ENCODE results near the gene FAR1.
A peak's percentile ranks its signal among the peaks of the same experiment; 100 is the strongest.
"Not testable (repeated sequence)": the region's sequence is repeated elsewhere in the genome, so short reads cannot be mapped to it uniquely, and the experiment has no call there.

The FAR1 gene, protein sequence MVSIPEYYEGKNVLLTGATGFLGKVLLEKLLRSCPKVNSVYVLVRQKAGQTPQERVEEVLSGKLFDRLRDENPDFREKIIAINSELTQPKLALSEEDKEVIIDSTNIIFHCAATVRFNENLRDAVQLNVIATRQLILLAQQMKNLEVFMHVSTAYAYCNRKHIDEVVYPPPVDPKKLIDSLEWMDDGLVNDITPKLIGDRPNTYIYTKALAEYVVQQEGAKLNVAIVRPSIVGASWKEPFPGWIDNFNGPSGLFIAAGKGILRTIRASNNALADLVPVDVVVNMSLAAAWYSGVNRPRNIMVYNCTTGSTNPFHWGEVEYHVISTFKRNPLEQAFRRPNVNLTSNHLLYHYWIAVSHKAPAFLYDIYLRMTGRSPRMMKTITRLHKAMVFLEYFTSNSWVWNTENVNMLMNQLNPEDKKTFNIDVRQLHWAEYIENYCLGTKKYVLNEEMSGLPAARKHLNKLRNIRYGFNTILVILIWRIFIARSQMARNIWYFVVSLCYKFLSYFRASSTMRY

DNA sequence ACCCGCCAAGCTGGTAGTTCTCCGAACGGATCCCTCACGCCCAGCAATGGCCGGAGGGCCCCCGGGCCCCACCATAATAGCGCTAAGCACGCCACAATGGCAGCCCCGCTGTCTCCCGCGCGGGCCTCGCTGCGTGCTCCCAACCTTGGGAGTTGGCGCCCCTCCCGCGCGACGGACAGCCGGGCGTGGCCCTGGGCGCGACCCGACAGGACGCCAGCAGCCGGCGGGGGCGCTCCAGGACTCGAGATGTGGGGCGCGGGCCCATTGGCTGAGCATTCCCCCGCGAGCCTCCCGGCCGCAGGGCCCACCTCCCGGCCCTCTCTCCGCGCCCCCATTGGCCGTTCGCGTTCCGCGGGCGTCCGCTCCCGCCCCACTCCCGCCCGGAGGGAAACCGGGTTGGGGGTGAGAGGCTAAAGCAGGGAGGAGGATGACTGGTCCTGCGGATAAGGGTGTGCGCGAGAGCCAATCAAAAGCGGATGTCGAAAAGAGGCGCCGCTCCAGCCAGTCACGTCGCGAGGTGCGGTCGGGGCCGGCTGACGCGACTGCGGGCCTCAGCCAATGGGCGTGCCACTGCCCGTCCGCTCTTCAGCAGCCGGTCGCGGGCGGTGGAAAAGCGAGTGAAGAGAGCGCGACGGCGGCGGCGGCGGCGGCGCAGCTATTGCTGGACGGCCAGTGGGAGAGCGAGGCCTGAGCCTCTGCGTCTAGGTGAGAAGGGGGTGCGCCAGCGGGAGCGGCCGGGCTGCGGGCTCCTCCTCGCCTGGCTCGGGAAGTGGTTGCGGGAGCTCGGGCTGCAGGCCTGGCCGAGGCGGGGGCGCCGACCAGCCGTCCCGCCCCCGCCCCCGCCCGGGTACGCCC lies at the start of gene FAR1:
FAR1 (plus strand) TSS at position 567 of the 855 bp plus-strand sequence. CDS start 26,098 bp downstream, outside the sequence.
- Histone ChIP-seq H3K4me1 (ENCODE audit: control insufficient read depth, insufficient read depth, low read length) (peaks cover 11% of the 10 kb centered on the region), H3K27ac (ENCODE audit: low read depth, low read length) (peak within 1 kb of the TSS; percentile 86), H3K4me3 (ENCODE audit: low read length) (peak within 1 kb of the TSS; percentile 89), H3K36me3 (ENCODE audit: control insufficient read depth, insufficient read depth, low read length) (no peaks in the 10 kb centered on the region), H3K9ac (ENCODE audit: low read length) (peak within 1 kb of the TSS; percentile 80), H3K27me3 (ENCODE audit: control insufficient read depth, insufficient read depth, low read length) (no peaks in the 10 kb centered on the region)

DNA sequence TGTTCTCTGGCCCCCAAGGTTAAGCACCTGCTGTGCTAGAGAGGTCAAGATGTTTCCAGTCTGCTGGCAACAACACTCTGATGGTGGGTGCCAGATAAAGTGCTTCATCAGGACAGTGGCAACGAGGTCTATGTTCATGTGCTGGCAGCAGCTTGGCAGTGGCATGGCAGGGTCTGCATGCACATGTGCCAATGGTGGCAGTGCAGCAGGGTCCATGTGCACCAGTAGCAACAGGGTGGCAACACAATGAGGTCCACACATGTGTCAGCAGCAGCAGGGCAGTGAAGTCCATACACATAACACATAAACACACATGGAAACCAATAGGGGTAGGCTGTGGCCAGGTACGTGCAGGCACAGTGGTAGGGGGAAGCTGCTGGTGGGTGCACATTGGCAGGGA lies 48.4 kb upstream of the FAR1 start:
- Histone ChIP-seq H3K4me3 (ENCODE audit: low read length) (no peak overlapping the region), H3K27ac (ENCODE audit: low read depth, low read length) (no peak overlapping the region), H3K27me3 (ENCODE audit: control insufficient read depth, insufficient read depth, low read length) (no peaks in the 10 kb centered on the region), H3K36me3 (ENCODE audit: control insufficient read depth, insufficient read depth, low read length) (no peaks in the 10 kb centered on the region), H3K4me1 (ENCODE audit: control insufficient read depth, insufficient read depth, low read length) (no peaks in the 10 kb centered on the region), H3K9ac (ENCODE audit: low read length) (no peak overlapping the region)

DNA sequence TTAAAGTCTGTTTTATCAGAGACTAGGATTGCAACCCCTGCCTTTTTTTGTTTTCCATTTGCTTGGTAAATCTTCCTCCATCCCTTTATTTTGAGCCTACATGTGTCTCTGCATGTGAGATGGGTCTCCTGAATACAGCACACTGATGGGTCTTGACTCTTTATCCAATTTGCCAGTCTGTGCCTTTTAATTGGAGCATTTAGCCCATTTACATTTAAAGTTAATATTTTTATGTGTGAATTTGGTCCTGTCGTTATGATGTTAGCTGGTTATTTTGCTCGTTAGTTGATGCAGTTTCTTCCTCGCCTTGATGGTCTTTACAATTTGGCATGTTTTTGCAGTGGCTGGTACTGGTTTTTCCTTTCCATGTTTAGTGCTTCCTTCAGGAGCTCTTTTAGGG lies 41.6 kb upstream of the FAR1 start:
- H3K36me3 ChIP-seq (ENCODE audit: control insufficient read depth, insufficient read depth, low read length); H3K27ac ChIP-seq (ENCODE audit: low read depth, low read length); H3K9ac ChIP-seq (ENCODE audit: low read length); H3K4me1 ChIP-seq (ENCODE audit: control insufficient read depth, insufficient read depth, low read length); H3K27me3 ChIP-seq (ENCODE audit: control insufficient read depth, insufficient read depth, low read length); H3K4me3 ChIP-seq (ENCODE audit: low read length): not testable (repeated sequence)

DNA sequence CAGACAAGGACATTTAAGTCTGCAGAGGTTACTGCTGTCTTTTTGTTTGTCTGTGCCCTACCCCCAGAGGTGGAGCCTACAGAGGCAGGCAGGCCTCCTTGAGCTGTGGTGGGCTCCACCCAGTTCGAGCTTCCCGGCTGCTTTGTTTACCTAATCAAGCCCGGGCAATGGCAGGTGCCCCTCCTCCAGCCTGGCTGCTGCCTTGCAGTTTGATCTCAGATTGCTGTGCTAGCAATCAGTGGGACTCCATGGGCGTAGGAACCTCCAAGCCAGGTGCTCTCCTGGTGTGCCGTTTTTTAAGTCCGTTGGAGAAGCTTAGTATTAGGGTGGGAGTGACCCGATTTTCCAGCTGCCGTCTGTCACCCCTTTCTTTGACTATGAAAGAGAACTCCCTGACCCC lies 39.8 kb upstream of the FAR1 start:
- H3K4me1 ChIP-seq (ENCODE audit: control insufficient read depth, insufficient read depth, low read length); H3K4me3 ChIP-seq (ENCODE audit: low read length); H3K36me3 ChIP-seq (ENCODE audit: control insufficient read depth, insufficient read depth, low read length); H3K9ac ChIP-seq (ENCODE audit: low read length); H3K27ac ChIP-seq (ENCODE audit: low read depth, low read length); H3K27me3 ChIP-seq (ENCODE audit: control insufficient read depth, insufficient read depth, low read length): not testable (repeated sequence)

DNA sequence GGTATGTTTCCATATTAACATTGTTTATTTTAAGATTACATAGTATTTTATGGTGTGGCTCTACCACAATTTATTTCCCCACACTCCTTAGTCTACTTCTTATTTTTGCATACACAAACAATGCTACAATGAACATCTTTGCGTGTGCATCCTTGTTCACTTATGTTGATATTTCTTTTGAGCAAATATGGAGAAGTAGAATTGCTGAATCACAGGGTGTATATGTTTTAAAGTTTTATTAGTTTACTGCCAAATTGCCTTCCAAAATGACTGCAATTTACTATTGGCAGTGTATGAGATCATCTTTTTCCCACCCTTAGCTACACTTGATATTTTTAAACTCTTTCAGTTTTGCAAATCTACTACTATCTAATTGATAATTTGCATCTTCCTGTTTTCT lies 38.7 kb upstream of the FAR1 start:
- Histone ChIP-seq H3K36me3 (ENCODE audit: control insufficient read depth, insufficient read depth, low read length) (no peaks in the 10 kb centered on the region), H3K27me3 (ENCODE audit: control insufficient read depth, insufficient read depth, low read length) (no peaks in the 10 kb centered on the region), H3K4me3 (ENCODE audit: low read length) (no peak overlapping the region), H3K4me1 (ENCODE audit: control insufficient read depth, insufficient read depth, low read length) (no peaks in the 10 kb centered on the region), H3K9ac (ENCODE audit: low read length) (no peak overlapping the region), H3K27ac (ENCODE audit: low read depth, low read length) (no peak overlapping the region)

DNA sequence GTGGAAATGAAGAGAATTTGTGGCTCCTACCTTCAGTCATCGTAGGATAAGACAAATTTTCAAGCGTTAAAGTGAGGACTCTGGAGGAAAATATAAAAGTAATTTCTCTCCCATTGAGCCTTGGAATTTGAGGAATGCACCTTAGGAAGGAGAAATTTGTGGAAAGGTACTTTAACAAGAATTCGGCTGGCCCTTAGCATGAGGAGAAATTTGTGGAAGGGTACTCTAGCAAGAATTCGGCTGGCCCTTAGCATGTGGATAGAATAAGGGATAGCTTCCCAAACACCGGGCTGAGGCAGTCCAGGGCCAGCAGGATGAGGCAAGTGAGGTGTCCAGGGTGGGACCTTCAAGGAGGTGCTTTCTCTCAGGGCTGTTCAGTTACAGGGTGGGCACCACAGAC lies 33.2 kb upstream of the FAR1 start:
- H3K4me3 ChIP-seq (ENCODE audit: low read length), result no peak overlapping the region
- no peaks in the 10 kb centered on the region for H3K36me3 ChIP-seq (ENCODE audit: control insufficient read depth, insufficient read depth, low read length)
- H3K4me1 ChIP-seq (ENCODE audit: control insufficient read depth, insufficient read depth, low read length), result no peaks in the 10 kb centered on the region
- no peak overlapping the region for H3K27ac ChIP-seq (ENCODE audit: low read depth, low read length)
- H3K9ac ChIP-seq (ENCODE audit: low read length), result no peak overlapping the region
- no peaks in the 10 kb centered on the region for H3K27me3 ChIP-seq (ENCODE audit: control insufficient read depth, insufficient read depth, low read length)

DNA sequence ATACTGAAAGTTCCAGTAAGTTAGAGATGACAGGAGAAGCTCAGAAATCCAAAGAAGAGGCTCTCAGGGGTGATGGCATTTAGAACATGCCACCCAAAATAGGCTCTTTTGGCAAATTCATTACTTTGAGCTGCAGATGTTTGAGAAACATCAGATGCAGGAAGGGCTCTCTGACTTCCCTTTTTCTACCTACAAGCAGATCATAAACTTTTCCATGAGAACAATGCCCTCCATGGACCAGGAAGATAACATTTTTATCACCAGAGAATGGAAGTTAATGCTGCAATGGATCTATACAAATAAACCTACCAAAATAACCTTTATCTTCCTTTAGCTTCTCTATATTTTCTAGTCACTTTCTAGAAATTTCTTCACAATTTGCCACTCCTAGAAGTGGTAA lies 32.7 kb upstream of the FAR1 start:
- H3K9ac ChIP-seq (ENCODE audit: low read length), result no peak overlapping the region
- H3K4me1 ChIP-seq (ENCODE audit: control insufficient read depth, insufficient read depth, low read length), result no peaks in the 10 kb centered on the region
- H3K27ac ChIP-seq (ENCODE audit: low read depth, low read length), result no peak overlapping the region
- H3K27me3 ChIP-seq (ENCODE audit: control insufficient read depth, insufficient read depth, low read length), result no peaks in the 10 kb centered on the region
- H3K36me3 ChIP-seq (ENCODE audit: control insufficient read depth, insufficient read depth, low read length), result no peaks in the 10 kb centered on the region
- H3K4me3 ChIP-seq (ENCODE audit: low read length), result no peak overlapping the region

DNA sequence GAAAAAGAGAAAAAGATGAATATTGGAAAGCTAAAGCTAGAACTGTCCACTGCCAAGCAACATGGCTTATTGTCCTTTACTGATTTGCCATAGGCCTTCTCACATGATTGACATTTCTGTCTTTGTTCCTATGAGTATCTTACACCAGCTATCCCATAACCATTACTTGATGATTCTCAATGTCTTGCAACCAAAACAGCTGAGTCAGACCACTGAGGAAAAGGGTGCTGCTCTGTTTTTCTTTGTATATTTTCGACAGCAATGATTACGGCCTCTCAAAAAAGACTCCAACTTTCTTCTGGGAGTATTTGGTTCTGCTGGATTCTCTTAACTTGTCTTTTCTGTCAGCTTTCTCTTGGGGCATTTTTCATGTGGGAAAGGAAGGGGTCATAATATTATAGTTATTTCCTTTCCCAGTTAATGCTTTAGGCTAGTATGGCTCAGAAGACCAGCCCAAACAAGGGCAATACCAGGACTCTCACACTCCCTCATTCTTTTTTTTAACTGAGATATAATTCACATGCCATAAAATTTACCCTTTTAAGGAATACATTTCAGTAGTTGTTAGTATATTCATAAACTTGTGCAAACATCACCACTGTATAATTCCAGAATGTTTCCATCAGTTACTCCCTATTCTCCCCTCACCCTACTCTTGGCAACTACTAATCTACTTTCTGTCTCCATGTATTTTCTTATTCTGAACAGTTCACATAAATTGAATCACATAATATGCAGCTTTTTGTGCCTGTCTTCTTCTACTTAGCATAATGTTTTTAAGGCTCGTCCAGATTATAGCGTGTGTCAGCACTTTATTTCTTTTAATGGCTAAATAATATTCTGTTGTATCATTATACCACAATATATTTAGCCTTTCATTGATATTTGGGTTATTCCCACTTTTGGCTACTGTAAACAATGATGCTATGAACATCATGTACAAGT lies 31.1 kb upstream of the FAR1 start:
- H3K27me3 ChIP-seq (ENCODE audit: control insufficient read depth, insufficient read depth, low read length), result no peaks in the 10 kb centered on the region

DNA sequence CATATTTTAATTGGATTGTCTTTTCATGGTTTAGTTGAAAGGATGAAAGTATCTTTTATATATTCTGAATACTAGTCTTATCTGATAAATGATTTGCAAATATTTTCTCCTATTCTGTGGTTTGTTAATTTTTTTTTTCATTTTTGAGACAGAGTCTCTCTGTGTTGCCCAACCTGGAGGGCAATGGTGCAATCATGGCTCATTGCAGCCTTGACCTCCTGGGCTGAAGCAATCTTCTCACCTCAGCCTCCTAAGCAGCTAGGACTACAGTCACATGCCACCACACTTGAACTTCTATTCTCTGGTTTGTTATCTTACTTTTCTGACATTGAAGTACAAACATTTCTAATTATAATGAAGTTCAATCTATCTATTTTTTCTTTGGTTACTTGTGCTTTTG lies 30.0 kb upstream of the FAR1 start:
- no peak overlapping the region for H3K27ac ChIP-seq (ENCODE audit: low read depth, low read length)
- no peak overlapping the region for H3K4me3 ChIP-seq (ENCODE audit: low read length)
- H3K4me1 ChIP-seq (ENCODE audit: control insufficient read depth, insufficient read depth, low read length), result no peaks in the 10 kb centered on the region
- H3K27me3 ChIP-seq (ENCODE audit: control insufficient read depth, insufficient read depth, low read length), result no peaks in the 10 kb centered on the region
- H3K9ac ChIP-seq (ENCODE audit: low read length), result no peak overlapping the region
- H3K36me3 ChIP-seq (ENCODE audit: control insufficient read depth, insufficient read depth, low read length), result no peaks in the 10 kb centered on the region

More for the DNA sequence above, 31.1 kb upstream of the FAR1 start:
- no peaks in the 10 kb centered on the region for H3K4me1 ChIP-seq (ENCODE audit: control insufficient read depth, insufficient read depth, low read length)
- no peak overlapping the region for H3K9ac ChIP-seq (ENCODE audit: low read length)
- no peak overlapping the region for H3K27ac ChIP-seq (ENCODE audit: low read depth, low read length)
- H3K4me3 ChIP-seq (ENCODE audit: low read length), result no peak overlapping the region
- no peaks in the 10 kb centered on the region for H3K36me3 ChIP-seq (ENCODE audit: control insufficient read depth, insufficient read depth, low read length)

DNA sequence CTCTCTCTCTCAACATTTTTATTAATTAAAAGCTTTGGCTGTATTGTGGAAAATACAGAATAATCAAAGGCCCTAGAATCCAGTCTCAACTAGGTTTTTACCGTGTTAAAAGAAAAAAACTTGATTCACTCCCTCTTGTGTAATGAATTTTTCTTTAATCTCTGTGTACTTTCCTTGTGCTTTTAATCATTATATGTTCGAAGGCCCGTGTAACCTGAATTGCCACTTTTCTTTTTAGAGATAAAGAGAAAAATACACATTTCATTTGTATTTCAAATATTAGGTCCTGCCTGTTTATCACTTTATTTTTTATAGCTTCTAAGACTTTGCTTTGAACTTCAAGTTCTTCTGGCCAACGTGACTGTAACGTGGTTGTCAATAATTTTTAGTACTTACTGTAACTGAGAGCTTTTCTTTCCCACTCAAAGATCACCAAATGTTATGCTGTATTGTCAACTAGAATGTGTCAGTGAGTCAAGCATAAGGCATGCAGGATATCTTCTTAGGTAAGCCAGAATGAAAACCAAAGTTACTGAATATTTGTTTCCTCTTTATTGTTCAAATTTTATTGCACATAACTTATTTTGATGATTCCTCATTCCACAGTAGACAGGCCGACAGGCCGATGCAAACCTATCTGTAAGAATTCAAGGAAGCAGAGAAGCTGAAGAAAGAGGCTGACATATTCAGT lies 23.3 kb upstream of the FAR1 start:
- H3K27me3 ChIP-seq (ENCODE audit: control insufficient read depth, insufficient read depth, low read length), result no peaks in the 10 kb centered on the region
- no peaks in the 10 kb centered on the region for H3K36me3 ChIP-seq (ENCODE audit: control insufficient read depth, insufficient read depth, low read length)
- H3K27ac ChIP-seq (ENCODE audit: low read depth, low read length), result no peak overlapping the region
- no peak overlapping the region for H3K4me3 ChIP-seq (ENCODE audit: low read length)
- no peaks in the 10 kb centered on the region for H3K4me1 ChIP-seq (ENCODE audit: control insufficient read depth, insufficient read depth, low read length)
- H3K9ac ChIP-seq (ENCODE audit: low read length), result no peak overlapping the region

DNA sequence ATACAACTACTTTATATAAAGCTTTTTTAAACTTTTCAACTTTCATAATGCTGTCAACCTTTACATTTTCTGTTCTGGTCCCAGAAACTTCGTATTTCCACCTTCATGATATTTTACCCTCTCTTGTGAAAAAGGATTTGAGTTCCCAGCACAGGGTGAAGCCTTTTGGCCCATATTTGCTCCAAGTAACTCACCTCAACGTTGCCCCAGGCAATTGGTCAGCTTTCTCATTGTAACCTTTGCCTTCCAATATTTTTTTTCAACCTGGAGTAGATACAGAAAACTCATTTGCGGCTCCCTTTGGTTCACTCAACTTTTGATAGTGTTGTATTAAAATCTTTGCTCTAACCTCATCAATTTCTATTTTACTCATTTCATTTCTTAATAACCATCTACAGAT lies 21.1 kb upstream of the FAR1 start:
- Histone ChIP-seq H3K27me3 (ENCODE audit: control insufficient read depth, insufficient read depth, low read length) (no peaks in the 10 kb centered on the region), H3K36me3 (ENCODE audit: control insufficient read depth, insufficient read depth, low read length) (no peaks in the 10 kb centered on the region), H3K9ac (ENCODE audit: low read length) (no peak overlapping the region), H3K4me1 (ENCODE audit: control insufficient read depth, insufficient read depth, low read length) (no peaks in the 10 kb centered on the region), H3K4me3 (ENCODE audit: low read length) (no peak overlapping the region), H3K27ac (ENCODE audit: low read depth, low read length) (no peak overlapping the region)

All from rectal smooth muscle tissue (tissue), 1 donor.